Kidney capillary endothelial cell (primary cell): ENCODE results near the gene HMGB4.

Experiments used
- DNase-seq: peaks from one replicate; pipeline ENCODE4 v3.0.0-alpha.2; 2018; ENCODE audit warnings: low spot score

The HMGB4 gene

GRCh38 chr1:33848205-33848937 lies 15.5 kb upstream of the HMGB4 start:
- no peak for DNase-seq

DNA sequence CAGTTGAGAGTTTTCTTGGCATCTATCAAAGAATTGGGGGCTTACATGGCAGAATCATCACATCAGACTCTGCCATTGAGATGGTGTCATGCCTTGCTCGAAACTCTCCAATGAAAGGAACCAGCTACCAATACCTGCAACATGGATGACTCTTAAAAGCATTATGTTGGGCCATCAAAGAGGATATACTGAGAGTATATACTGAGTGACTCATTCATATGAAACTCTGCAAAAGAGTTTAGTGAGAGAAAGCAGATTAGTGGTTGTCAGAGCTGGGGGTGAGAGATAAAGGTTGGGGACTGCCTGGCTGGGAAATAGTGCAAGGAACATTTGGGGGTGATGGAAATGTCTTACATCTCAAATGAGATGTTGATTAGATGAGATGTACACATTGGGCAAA lies 14.7 kb upstream of the HMGB4 start:
- no peak for DNase-seq

DNA sequence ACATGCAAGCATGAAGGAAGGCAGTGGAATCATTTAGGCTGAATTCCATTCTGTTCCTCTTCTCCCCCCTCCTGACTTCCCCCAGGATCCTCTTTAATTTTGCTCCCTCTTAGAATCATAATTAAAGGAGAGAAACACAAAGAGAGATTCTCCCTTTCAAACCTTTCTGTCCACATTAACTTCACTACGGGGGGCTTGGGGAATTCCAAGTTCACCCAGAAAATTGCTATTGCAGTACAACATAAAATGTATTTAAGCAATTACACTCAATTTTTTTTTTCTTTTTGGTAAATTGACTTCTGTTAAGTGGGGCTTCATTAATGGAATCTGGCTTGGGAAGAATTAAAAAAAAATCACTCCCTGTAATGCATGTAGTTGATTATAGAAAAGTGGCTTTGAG lies 13.4 kb upstream of the HMGB4 start:
- DNase-seq: no peak

GRCh38 chr1:33852711-33853110 lies 11.2 kb upstream of the HMGB4 start:
- no peak for DNase-seq

DNA sequence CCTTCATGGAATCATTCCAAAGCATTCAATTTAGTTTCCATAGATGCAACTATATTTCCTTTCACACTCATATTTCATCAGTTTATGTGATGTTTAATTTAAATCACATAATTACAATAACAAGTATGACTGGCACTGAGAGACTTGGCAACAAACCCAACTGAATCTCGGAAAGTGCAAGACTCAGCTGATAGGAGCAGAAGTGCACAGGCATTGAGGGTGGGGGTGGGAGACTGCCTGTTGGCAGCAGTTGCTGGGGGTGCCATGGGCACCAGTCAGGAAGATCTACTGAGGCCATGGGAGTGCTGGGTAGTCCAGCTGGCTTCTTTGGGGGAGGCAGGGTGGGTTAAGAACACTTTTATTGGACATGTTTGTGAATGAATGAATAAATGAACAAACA lies 10.4 kb upstream of the HMGB4 start:
- no peak for DNase-seq

DNA sequence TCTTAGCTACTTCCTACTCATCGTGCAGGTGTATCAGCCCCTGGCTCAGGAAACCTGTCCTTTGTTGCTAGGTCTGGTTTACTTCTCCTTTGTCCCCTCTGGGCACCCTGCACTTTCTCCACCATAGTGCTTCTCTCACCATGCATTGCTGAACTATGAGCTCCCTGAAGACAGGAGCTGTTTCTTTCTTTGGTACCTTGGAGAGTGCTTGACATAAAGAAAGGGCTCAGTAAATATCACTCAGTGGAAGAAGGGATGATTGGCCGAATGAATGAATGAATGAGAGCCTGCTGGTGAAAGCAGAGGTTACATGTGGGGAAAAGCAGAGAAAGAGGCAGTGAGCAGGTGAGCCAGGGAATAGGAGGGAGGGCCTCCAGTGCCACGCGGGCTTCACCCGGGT lies 9.8 kb upstream of the HMGB4 start:
- no peak for DNase-seq

DNA sequence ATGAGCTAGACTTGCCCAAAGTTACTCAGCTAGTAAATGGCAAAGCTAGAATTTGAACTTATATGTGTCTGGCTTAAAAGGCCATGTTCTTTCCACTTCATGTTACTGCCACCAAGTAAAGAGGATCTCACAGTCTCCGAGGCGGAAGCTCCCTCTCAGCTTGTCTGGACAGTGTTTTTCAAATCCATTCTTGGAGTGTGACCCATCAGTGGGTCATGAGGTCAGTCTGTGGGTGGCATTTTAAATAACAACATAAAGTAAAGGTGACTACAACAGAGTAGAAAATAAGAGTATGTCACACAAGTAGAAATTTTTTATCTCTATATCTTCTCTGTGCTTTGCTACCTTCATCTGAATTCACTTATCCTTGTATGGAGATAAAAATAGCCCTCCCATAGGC lies 3.2 kb upstream of the HMGB4 start:
- no peak for DNase-seq

DNA sequence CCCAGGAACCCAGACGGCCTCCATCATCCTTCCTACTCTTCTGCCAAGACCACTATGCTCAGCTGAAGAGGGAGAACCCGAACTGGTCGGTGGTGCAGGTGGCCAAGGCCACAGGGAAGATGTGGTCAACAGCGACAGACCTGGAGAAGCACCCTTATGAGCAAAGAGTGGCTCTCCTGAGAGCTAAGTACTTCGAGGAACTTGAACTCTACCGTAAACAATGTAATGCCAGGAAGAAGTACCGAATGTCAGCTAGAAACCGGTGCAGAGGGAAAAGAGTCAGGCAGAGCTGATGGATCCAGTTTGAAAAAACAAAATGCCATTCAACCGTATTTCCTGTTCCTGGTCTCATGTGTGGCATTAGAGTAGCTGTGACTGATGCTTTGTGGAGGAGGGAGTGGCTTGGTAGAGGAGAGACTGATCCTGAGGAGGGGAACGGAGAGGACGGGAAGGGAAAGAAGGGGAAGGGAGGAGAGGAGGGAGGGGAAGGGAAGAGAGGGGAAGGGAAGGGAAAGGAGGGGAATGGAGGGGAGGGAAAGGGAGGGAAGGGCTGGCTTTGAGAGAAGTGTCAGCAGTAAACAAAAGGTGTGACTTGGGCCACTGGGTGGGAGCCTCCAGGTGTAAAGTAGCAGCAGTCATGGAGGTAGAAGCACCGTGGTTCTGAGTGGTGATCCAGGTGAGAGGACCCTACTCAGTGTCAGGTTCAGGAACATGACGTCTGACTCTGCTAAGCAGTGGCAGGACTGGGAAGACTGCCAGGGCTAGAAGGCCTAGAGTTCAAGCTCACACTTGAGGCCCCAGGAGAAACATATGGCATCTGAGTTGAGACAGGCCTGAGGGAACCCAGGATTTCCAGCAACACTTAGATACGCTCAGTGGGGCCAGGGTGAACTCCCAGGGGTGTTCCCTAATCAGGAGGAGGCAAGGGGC lies 846 bp downstream of the HMGB4 start:
- DNase-seq: no peak

DNA sequence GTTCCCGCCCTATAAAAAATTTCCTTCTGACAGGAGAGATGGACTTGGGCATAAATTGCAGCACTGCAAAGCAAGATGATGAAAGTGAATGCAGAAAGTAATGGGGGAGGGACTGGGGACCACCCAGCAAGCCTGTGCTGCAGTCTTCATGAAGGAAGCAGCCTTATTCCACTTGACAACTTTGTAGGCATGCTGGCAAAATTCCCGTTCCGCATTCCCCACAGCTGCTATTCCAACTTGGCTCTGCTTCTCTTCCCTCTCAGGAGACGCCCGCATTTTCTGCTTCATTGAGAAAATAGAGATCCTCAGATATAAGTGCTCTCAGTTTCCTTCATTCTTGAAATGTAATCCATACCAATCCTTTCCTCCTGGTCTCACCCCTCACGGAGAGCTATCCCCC lies 2.4 kb downstream of the HMGB4 start:
- no peak for DNase-seq

DNA sequence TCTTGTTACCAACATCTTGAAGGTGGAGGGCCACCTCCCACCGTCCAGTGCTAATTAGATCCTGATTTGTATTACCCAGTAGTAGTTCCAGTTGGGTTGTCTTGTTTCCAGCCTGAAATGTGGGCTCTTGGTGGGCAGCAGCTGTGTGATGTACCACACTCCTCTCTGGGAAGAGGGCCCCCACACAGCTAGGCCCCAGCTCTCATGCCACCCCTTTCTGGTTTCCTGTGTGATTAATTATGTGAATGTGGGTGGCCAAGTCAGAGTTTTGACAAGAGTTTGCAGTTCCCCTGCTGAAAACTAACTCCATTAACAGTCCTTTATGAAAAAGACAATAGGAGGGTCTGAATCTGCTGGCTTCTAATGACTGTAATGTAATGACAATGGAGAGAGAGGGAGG lies 3.8 kb downstream of the HMGB4 start:
- DNase-seq: no peak

DNA sequence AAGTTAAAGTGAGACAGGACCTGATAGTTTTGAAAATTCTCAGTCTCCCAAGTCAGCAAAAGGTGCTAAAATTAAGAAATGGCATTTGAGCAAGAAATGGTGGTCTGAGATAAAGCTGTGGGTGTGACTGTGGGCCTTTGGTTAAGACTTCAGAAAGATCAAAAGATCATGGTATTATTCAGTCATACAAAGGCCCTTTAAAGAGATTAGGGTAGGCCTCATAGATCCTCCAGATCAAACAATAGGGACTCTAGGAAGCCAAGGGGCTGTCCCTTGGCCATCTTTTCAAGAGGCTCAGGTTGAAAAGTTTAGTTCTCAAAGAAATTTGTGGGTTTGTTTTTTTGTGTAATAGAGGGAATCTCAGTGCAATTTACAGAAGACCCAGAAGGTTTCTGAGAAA lies 8.4 kb downstream of the HMGB4 start:
- DNase-seq: no peak

GRCh38 chr1:33872683-33873082 lies 8.8 kb downstream of the HMGB4 start:
- DNase-seq: no peak

GRCh38 chr1:33874636-33875035 lies 10.8 kb downstream of the HMGB4 start:
- DNase-seq: no peak

GRCh38 chr1:33875862-33876261 lies 12.0 kb downstream of the HMGB4 start:
- DNase-seq: no peak

- no peak for DNase-seq
Measured at GRCh38 chr1:33876970-33877650, 13.2 kb downstream of the HMGB4 start.

DNA sequence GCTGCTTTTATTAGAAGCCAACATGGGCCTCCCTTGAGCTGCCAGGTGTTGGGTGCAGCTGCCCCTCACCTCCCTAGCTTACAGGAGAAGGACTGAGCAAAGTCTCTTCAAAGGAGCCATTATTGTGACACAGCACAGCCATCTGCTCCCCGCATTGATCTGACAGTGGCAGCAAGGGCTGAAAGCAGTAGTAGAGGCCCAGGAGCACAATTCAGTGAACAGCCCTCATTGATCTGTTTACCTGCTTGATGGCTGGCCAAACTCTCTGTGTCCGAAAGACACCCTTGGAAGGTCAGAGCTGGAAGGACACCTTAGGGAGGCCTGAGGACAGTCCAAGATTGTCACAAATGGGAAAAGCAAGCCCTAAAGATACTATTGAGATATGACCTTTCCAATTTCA lies 14.5 kb downstream of the HMGB4 start:
- no peak for DNase-seq

- no peak for DNase-seq
Measured at GRCh38 chr1:33880305-33880704, 16.4 kb downstream of the HMGB4 start.

DNA sequence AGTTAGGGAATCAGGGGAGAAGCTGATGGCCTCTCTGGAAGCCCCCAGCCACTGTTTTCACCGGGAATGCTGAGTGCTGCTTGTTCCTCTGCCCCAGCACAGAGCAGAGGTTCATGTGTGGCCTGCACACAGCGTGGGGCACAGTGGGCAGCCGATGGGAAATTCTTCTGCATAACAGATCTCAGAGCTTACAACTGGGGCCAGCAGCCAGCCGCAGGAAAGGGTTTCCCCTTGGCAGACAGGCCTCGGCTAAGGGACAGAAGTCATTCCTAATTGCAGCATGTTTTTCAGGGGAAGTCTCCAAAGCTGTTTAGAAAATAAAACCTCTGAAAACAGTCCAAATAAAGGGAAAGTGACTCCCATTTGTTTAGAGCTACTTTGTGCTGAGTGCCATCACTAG lies 22.6 kb downstream of the HMGB4 start:
- DNase-seq: no peak

DNA sequence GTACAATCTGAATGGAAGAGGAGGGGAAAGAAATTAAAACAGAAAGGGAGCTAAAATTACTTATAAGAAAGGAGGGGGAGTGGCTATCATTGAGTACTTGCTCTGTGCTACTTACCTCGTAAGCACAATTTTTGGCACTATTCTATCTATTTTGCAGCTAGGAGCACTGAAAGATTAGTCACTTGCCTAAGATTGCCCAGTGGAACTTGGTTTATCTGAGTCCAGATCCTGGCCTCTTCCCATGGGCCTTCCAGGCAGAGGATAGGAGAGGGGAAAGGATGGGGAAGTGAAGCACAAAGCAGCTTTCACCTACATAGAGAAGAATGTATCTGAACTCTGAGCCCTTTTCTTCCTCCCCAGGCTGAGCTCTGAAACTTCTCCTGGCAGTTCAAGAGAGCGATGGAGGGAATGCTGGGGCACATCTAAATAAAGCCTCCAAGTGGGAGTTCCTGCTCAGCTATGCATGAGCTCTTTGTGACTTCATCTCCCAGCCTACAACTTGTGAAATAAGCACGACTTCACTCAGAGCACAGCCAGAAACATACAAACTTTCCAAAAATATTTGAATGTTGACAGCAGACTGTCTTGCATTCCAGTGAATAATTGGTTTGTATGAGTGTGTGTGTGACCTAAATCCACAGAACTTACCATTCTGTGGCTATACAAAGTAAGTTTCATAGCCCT lies 29.4 kb downstream of the HMGB4 start:
- DNase-seq: no peak

GRCh38 chr1:33895396-33895795 lies 31.5 kb downstream of the HMGB4 start:
- no peak for DNase-seq

DNA sequence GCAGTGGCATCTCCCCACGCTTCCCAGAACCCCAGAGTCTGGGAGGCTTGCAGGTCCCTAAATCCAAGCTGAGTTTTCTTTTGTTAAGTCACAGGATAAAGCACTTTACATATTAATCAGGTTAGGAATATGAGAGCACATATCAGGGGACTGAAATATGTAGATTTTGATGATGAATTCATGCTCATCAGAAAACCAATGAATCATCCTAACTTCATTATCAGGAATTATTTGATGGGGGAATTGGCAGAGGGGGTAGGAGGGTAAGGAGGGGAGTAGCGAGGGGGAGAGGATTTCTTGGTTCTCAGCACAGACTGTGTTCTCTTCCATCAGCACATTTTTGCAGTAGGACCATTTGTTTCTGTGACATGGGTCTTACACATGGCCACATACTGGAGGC lies 32.1 kb downstream of the HMGB4 start:
- no peak for DNase-seq

- DNase-seq: no peak
Measured at GRCh38 chr1:33897092-33897725, 33.3 kb downstream of the HMGB4 start.
